Mammary epithelial cell (primary cell): ENCODE data around the gene AP4S1.

Experiments
- CTCF ChIP-seq, 2 donors: IDR thresholded peaks in 1 of 2; conservative IDR thresholded peaks in 1 of 2; 2 replicates each; pipeline ENCODE4 v1.5.1; 2011 to 2012; ENCODE audit warnings: inconsistent platforms in 2 of 2, low read length in 2 of 2, mild to moderate bottlenecking in 2 of 2, control low read depth in 1 of 2, low read depth in 1 of 2; ENCODE audit not compliant: insufficient read depth in 1 of 2; ENCODE audit errors: extremely low read depth in 1 of 2
- EZH2 ChIP-seq: IDR thresholded peaks from 2 replicates; pipeline ENCODE4 v1.6.1; 2012; ENCODE audit warnings: low read length, inconsistent platforms, borderline replicate concordance

GRCh38 chr14:31057701-31058364 lies 32.4 kb downstream of the AP4S1 start:
- TF ChIP-seq CTCF (conservative IDR thresholded peaks at IDR 0.05 in 1 of 2, IDR thresholded peaks at IDR 0.05 in 1 of 2; ENCODE audit: extremely low read depth in 1 of 2, insufficient read depth in 1 of 2, low read depth in 1 of 2, low read length in 2 of 2) = no peak
- TF ChIP-seq EZH2 = no peak
